Stimulated activated CD8-positive, alpha-beta memory T cell treated with anti-CD3 and anti-CD28 coated beads, Interleukin-12 subunit alpha, Interleukin-12 subunit beta, amount 100 ng/mL, for 24 hours (primary cell): ENCODE measurements around the gene NLRC5.
"Not testable (repeated sequence)": the region's sequence is repeated elsewhere in the genome, so short reads cannot be mapped to it uniquely, and the experiment has no call there.

Experiments used
- DNase-seq: peaks from one replicate; pipeline ENCODE4 v3.0.0-alpha.2; 2020; ENCODE audit errors: extremely low read depth

The NLRC5 gene

GRCh38 chr16:57098188-57098841 lies 109.0 kb downstream of the NLRC5 start:
- no peak for DNase-seq

DNA sequence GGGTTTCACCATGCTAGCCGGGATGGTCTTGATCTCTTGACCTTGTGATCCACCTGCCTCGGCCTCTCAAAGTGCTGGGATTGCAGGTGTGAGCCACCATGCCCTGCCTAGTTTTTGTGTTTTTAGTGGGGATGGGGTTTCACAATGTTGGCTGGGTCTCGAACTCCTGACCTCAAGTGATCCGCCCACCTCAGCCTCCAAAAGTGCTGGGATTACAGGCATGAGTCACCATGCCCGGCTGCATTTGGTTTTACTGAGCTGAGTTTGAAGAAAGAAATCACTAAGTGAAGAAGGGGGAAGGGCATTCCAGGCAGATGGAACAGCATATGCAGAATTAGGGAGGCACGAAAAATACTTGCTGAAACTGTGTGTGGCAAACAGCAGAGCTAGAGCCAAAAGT lies 110.6 kb downstream of the NLRC5 start:
- not testable (repeated sequence) for DNase-seq

DNA sequence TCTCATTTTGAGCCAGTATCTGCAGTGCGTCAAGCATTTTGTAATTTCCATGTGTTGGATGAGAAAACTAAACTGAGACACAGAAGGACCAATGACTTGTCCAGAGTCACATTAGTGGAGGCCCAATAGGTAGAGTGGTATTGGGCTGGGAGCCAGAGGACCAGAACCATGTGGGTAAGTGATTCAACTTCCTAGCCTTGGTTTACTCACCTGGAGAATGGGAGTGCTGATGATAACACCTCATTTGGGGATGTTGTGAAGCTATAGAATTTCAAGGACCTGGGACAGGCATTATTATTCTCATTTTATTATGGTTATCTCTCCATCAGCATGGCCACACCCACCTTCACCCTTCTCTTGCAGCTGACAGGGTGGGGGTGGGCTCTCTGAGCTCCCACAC lies 111.1 kb downstream of the NLRC5 start:
- DNase-seq: no peak

DNA sequence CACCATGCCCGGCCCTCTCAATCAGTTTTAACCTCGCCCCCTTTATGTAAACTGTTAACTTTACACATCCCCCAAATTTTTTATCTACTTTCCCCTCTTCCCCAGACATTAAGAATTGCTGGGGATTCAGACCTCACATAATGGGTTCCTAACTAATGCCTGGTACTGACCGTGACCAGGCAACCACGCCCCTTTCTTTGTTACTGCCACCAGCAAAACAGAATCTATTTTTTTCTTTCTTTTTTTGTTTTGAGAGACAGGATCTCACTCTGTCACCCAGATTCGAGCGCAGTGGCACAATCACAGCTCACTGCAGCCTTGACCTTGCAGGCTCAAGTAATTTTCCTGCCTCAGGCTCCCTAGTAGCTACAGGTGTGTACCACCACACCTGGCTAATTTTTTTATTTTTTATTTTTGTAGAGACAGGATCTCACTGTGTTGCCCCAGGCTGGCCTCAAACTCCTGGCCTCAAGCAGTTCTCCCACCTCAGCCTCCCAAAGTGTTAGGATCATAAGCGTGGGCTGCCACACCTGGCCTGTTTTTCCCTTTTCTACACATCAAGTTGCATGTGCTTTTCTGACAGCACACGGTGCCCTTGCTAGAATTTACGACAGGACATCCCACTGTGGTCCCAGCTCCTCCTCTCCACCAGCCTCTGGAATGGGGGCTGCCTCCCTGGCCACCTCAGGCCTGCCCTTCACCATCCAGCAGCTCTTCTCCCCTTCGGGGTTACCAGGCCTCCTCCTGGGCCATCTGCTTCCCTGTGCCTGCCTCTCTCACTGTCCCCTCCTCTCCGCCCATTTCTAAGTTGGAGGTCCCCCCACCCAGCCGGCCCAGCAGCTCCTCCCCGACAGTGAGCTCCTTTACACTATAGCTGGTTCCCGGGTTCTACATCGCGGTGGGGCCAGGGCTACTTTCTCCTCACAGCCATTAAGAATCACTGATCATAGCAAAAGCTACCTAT lies 113.8 kb downstream of the NLRC5 start:
- no peak for DNase-seq

DNA sequence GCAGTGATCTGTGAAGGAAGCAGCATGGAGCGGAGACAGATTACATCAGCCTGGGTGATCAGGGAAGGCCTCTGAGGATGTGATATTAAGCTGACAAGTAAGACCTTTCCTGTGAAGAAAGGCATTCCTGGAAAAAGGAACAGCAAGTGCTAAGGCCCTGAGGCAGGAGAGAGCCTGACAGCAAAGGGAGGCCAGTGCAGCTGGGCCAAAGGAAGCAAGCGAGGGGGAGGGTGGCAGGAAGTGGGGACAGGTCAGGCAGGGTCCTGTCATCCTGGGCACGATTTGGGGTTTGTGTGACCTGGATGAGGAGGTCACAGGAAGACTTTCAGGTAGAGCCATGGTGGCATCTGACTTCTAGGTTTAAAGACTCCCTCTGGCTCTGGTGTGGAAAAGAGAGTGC lies 115.3 kb downstream of the NLRC5 start:
- no peak for DNase-seq

- no peak for DNase-seq
Observed at GRCh38 chr16:57105184-57105583, 115.8 kb downstream of the NLRC5 start.

DNA sequence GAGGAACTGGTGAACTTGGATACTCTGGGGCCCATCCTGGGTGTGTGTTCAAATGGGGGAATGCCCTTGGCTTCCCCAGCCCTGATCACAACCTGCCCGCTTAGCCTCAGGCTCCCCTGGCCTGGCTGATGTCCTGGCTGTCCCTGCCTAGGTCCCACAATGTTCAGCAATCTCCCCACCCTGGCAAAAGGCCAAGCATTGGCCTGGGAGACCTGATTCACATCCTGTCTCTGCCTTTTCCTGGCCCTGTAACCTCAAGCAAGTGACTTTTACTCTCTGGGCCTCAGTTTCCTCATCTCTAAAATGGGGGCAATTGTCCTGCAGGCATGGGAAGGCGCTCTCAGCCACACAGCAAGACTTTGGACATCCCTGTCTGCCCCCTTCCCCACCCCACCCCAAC lies 117.4 kb downstream of the NLRC5 start:
- DNase-seq: no peak

DNA sequence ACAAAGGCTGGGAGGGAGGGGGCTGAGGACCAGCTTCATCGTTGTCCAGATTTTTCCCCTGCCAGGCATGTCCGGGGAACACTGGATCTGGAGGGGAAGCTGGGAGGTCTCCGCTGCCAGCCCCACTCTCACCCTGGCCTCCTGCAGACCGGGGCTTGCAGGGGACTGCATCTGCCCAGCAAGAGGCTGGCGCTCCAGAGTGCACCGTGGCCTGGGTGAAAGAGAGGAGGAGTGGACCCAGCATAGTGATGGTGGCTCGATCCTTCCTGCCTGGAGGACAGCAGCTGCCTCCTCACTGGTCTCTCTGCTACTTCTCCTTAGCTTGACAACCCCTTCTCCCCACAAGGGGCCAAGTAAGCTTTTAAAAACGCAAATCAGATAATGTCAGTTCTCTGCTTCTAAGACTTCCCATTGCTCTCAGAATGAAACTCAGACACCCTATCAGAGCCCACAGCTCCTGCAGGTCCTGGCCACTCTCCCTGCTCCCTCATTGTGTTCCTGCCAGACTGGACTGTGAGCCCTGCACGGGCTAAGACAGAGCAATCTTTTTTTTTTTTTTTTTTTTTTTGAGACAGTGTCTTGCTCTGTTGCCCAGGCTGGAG lies 118.1 kb downstream of the NLRC5 start:
- DNase-seq: no peak

- DNase-seq: no peak
Observed at GRCh38 chr16:57108432-57108831, 119.1 kb downstream of the NLRC5 start.

DNA sequence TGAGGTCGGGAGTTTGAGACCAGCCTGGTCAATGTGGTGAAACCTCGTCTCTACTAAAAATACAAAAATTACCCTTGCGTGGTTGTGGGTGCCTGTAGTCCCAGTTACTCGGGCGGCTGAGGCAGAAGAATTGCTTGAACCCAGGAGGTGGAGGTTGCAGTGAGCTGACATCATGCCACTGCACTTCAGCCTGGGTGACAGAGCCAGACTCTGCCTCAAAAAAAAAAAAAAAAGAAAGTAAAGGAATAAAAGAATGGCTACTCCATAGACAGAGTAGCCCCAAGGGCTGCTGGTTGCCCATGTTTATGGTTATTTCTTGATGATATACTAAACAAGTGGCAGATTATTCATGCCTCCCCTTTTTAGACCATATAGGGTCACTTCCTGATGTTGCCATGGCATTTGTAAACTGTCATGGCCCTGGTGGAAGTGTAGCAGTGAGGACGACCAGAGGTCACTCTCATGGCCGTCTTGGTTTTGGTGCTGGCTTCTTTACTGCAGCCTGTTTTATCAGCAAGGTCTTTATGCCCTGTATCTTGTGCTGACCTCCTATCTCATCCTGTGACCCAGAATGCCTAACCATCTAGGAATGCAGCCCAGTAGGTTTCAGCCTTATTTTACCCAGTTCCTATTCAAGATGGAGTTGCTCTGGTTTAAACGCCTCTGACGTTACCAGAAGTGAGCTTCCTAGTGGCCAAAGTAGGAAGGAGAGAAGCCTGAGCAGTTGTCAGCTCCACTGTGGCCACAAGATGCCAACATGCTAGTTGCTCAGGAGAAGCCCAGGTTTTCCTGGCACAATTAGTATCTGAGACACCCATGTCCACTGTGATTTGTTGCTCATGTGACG lies 120.1 kb downstream of the NLRC5 start:
- DNase-seq: not testable (repeated sequence)

DNA sequence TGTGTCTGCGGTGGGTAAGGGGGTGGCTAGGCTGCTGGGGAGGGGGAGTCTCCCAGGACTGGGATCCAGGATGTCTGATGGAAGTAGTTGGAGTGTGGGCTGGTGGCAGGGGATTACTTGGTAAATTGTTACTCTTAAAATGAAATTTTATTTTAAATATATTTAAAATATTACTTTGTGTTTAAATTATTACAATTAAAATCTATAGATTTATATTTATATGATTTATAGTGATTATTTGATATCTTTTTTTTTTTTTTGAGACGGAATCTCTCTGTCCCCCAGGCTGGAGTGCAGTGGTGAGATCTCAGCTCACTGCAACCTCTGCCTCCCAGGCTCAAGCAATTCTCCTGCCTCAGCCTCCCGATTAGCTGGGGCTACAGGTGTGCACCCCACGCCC lies 121.6 kb downstream of the NLRC5 start:
- DNase-seq: no peak

- no peak for DNase-seq
Observed at GRCh38 chr16:57111420-57111819, 122.1 kb downstream of the NLRC5 start.

- DNase-seq: no peak
Observed at GRCh38 chr16:57112403-57113041, 123.2 kb downstream of the NLRC5 start.

DNA sequence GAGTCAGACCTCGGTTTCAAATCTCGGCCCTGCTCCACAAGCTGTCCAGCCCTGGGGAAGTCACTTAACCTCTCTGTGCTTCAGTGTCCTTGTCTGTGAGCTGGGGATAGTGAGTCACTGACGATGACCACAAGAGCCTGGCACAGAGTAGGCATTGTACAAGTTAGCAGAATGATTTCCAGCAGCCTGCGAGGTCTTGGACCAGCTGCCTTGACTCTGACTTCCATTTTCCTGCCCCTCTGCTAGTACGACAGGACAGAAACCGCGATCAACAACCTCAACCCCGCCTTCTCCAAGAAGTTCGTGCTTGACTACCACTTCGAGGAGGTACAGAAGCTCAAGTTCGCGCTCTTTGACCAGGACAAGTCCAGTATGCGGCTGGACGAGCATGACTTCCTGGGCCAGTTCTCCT lies 123.7 kb downstream of the NLRC5 start:
- no peak for DNase-seq

DNA sequence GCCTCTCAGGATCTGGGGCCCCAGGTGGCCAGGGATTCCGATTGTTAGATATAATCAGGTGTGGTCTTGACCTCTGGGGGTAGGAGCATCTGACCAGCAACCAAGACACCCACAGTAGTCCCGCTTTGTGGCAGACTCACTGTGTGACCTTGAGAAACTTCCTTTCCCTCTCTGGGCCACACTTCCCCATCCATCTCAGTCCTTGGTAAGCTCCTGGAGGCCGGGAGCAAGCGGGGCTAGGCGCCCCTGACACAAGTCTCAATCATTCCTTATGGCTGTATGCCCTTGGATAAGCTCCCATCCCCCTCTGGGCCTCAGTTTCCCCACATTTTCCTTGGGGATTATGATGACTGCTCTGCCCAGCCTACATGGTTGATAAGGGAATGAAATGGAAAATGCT lies 124.3 kb downstream of the NLRC5 start:
- no peak for DNase-seq

GRCh38 chr16:57115168-57115513 lies 125.8 kb downstream of the NLRC5 start:
- DNase-seq: no peak

GRCh38 chr16:57115514-57116182 lies 126.3 kb downstream of the NLRC5 start:
- DNase-seq: no peak

DNA sequence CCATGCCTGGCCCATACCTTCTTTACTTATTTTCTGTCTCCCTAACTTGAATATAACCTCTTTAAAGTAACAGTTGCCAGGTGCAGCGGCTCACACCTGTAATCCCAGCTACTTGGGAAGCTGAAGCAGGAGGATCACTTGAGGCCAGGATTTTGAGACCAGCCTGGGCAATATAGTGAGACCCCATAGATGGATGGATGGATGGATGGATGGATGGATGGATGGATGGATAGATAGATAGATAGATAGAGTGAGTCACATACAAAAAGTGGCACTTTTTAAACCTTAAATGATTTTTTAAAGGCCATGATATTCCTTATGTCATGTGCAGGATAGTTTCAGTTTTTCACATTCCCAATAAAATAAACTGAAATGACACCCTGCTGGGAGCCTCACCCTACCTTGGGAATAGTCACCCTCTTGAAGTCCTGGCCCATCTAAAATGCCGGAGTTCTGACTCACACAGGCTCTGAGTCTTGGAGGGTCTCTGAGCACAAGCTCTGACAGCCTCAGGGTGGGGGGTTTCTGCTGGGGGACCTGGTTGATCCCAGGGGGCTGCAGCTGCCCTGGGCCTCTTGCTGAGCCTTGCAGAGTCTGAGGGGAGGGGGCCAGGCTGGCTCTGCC lies 129.2 kb downstream of the NLRC5 start:
- no peak for DNase-seq

- no peak for DNase-seq
Observed at GRCh38 chr16:57123216-57123973, 134.0 kb downstream of the NLRC5 start.
